NCI-H526 treated with DMSO at 0.1 percent for 48 hours (cell line): ENCODE results near the gene CASS4.

Experiments
- DNase-seq: peaks from one replicate; lab custom pipeline; 2025; lab: John Stamatoyannopoulos, UW

Gene CASS4

GRCh38 chr20:56424931-56425330, 12.9 kb downstream of the CASS4 start:
- DNase-seq, result no peak

GRCh38 chr20:56426026-56426425, 14.0 kb downstream of the CASS4 start:
- no peak for DNase-seq

GRCh38 chr20:56426926-56427325, 14.9 kb downstream of the CASS4 start:
- DNase-seq, result no peak

GRCh38 chr20:56427797-56428196, 15.7 kb downstream of the CASS4 start:
- no peak for DNase-seq

- no peak for DNase-seq
Measured at GRCh38 chr20:56428410-56428809, 16.4 kb downstream of the CASS4 start.

GRCh38 chr20:56428881-56429280, 16.8 kb downstream of the CASS4 start:
- DNase-seq, result no peak

- DNase-seq, result no peak
Measured at GRCh38 chr20:56429502-56429901, 17.4 kb downstream of the CASS4 start.

GRCh38 chr20:56429941-56430340, 17.9 kb downstream of the CASS4 start:
- DNase-seq, result no peak

GRCh38 chr20:56430461-56430860, 18.4 kb downstream of the CASS4 start:
- no peak for DNase-seq

GRCh38 chr20:56430957-56431356, 18.9 kb downstream of the CASS4 start:
- DNase-seq, result no peak

GRCh38 chr20:56431471-56431870, 19.4 kb downstream of the CASS4 start:
- DNase-seq, result no peak

GRCh38 chr20:56433221-56433879, 21.3 kb downstream of the CASS4 start:
- no peak for DNase-seq

GRCh38 chr20:56433880-56434255, 21.8 kb downstream of the CASS4 start:
- DNase-seq, result no peak

- DNase-seq, result no peak
Measured at GRCh38 chr20:56437196-56437960, 25.3 kb downstream of the CASS4 start.

- DNase-seq, result no peak
Measured at GRCh38 chr20:56438284-56438683, 26.2 kb downstream of the CASS4 start.

GRCh38 chr20:56439771-56440291, 27.8 kb downstream of the CASS4 start:
- DNase-seq, result no peak

GRCh38 chr20:56440346-56441007, 28.4 kb downstream of the CASS4 start:
- no peak for DNase-seq

- no peak for DNase-seq
Measured at GRCh38 chr20:56442389-56443365, 30.6 kb downstream of the CASS4 start.

- no peak for DNase-seq
Measured at GRCh38 chr20:56443654-56444540, 31.8 kb downstream of the CASS4 start.

- no peak for DNase-seq
Measured at GRCh38 chr20:56445130-56445529, 33.1 kb downstream of the CASS4 start.

GRCh38 chr20:56445540-56445939, 33.5 kb downstream of the CASS4 start:
- no peak for DNase-seq
